Skin epidermis (tissue), 12 donors: ENCODE data around the gene LACTB.

Source experiments
- H3K27ac ChIP-seq, 21 experiments: fragments of 200-600 bp; sonication (generic) in 11 of 21; one replicate each; pipeline ENCODE4 v1.5.0; 2020; ENCODE audit warnings: mild to moderate bottlenecking in 3 of 21, inconsistent platforms in 2 of 21, moderate library complexity in 2 of 21
- H3K4me3 ChIP-seq, 7 experiments: fragments of 200-600 bp; sonication (generic) in 2 of 7; one replicate each; pipeline ENCODE4 v1.5.0; 2020; ENCODE audit warnings: inconsistent platforms in 2 of 7, mild to moderate bottlenecking in 2 of 7, moderate library complexity in 1 of 7

LACTB gene

GRCh38 chr15:63160638-63161037 is 39.0 kb downstream of the LACTB start:
- H3K4me3 ChIP-seq = no peak overlapping the region
- no peak overlapping the region for H3K27ac ChIP-seq

GRCh38 chr15:63163217-63163616 is 41.6 kb downstream of the LACTB start:
- Histone ChIP-seq H3K4me3 (no peak overlapping the region), H3K27ac (no peak overlapping the region)

GRCh38 chr15:63165166-63165859 is 43.7 kb downstream of the LACTB start:
- no peak overlapping the region for H3K27ac ChIP-seq
- no peak overlapping the region for H3K4me3 ChIP-seq

GRCh38 chr15:63166219-63166618 is 44.6 kb downstream of the LACTB start:
- Histone ChIP-seq H3K27ac (no peak overlapping the region), H3K4me3 (no peak overlapping the region)

GRCh38 chr15:63169788-63170187 is 48.1 kb downstream of the LACTB start:
- Histone ChIP-seq H3K27ac (no peak overlapping the region), H3K4me3 (no peak overlapping the region)

GRCh38 chr15:63172376-63172775 is 50.7 kb downstream of the LACTB start:
- Histone ChIP-seq H3K4me3 (no peak overlapping the region), H3K27ac (no peak overlapping the region)

DNA sequence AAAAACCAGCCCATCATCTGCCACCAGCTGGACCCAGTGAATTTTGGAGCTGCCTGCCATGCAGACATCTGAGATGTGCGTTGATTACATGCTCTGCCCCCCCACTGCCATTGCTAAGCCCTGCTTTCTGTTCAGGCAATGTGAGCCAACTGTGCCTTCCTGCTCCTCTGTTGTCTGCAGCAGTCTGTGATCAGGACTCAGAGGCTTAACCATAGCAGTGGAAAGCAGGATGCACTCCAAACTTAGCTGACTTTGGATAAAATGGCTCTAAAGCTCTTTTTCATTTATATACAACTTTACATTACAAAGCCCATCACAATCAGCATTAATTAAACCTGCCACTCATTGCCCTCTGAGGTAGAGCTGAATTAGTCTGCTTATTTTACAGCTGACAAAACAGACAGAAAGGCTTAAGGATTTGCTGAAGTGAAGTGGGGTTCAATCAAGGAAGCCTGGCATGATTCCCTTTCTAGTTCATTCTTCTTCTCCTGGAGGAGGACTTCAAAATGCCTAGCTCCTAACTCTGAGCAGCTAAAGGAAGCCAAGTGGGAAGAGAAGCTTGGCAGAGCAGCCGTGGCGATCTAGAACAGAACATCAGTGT is 51.3 kb downstream of the LACTB start:
- Histone ChIP-seq H3K27ac (no peak overlapping the region), H3K4me3 (no peak overlapping the region)

GRCh38 chr15:63176302-63176701 is 54.6 kb downstream of the LACTB start:
- no peak overlapping the region for H3K27ac ChIP-seq
- no peak overlapping the region for H3K4me3 ChIP-seq

DNA sequence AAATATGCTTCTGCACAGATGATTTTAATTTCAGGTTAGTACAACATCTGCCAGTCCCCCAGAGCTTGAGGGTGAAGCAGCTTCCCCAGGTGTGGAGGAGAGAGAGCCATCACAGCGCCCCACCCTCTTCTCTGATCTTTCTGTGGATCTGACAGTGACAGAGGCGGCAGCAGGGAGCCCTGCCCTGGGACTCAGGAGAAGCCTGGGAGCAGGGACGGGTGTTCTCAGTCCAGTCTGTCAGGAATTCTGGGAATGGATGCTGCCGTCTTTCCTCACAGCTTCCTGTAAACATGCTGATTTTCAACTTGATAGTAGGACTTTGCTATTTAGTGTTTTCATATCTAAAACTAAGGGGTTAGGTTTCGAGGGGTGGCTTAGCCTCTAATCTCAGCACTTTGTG is 56.4 kb downstream of the LACTB start:
- Histone ChIP-seq H3K4me3 (no peak overlapping the region), H3K27ac (no peak overlapping the region)

DNA sequence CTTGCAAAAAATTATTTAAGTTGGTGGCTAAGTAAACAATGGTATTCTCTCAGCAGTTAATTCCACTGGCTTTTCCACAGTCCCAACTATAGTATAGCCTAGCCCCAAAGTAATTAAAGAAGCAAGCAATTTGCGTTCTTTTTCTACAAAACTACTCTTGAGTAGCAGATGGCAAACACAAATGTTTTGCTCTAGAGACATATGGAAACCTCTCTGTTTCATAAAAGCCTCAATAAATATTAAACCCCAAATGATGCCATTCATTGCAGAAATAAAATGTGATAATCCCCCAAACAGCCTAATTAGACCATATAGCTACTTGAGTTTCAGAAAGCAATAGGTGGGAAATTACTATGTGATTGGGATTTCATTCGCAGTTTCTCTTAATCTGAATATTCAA is 59.1 kb downstream of the LACTB start:
- no peak overlapping the region for H3K4me3 ChIP-seq
- no peak overlapping the region for H3K27ac ChIP-seq

DNA sequence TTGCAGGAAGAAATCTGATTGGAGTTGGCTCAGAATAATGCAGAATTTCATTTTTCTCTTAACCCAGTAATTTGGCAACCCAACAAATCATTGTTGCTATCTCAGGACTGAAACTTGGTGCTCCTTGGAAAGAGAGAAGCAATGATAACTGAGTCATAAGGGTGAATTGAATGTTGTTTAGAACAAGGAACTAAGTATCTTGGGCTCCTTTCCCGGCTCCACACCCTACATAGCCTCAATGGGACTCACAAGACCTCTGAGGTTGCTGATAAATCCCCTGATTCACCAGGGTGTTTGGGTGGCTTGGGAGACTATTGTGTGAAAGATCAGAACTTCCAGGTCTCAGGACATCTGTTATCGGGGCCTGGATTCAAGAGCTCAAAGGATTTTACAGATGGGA is 60.0 kb downstream of the LACTB start:
- H3K4me3 ChIP-seq = no peak overlapping the region
- no peak overlapping the region for H3K27ac ChIP-seq

DNA sequence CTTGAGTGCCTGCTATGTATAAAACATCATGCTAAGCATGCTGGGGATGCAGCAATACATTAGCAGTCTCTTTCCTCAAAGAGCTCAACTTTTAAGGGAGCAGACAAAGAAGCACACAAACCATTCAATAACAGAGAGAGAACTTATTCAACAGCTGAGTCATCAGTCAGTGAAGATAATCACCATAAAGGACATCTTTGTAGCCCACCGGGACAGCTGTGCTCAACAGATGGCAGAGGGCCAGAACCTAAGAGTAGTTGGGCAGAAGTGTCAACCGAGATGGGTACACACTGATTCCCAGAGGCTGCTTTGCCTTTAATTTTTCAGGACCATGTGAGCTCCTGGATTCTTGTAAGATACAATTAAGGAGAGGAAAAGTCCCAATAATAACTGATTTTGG is 63.5 kb downstream of the LACTB start:
- peak overlapping the region in 1 of 21 experiments; percentile 62 for H3K27ac ChIP-seq
- no peak overlapping the region for H3K4me3 ChIP-seq

DNA sequence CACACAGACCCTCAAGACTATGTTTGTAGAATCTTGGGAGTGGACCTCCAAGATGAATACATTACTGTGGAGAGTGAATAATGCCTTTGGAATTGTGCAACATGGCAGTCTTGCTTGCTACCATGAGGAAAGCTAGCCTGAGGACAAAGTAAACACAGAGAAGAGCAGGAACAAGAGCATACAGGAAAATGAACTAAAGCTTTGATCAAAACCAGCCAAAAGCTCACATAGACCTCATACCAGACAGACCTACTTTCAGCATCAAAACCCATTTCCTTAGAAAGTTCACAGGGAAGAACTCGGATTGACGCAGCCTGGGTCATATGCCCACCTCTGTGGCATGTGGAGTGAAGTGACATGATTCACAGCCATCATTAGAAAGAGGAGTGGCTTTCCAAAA is 64.4 kb downstream of the LACTB start:
- H3K4me3 ChIP-seq = no peak overlapping the region
- H3K27ac ChIP-seq = peak overlapping the region in 2 of 21 experiments; percentile 6 to 63

DNA sequence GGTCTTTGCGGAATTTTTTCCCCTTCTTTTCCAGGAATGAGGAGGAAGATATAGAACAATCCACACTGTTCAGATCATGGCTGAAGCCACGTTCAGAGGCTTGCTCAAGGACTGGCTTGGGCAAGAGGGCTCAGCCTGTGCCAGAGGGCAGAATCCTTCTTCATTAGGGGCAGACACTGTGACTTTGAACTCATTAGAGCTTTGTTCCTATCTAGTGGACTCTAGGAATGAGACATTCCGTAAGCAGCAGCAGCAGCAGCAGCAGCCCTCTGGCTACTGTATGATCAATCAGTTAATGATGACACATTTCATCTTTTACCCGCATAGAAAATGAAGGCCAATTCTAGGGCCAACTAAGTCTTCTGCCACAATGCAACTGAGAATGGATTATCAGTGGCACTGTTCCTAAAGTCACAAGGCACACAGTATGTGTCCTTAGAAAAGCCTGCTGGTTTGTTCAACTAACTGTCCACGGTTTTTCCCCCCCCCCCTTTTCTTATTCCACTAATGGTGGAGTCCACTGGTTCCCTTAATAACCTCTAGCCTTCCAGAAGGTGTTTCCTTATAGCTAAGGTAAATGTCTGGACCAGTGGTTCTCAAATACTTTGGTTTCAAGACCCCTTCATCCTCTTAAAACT is 66.0 kb downstream of the LACTB start:
- Histone ChIP-seq H3K27ac (no peak overlapping the region), H3K4me3 (no peak overlapping the region)

DNA sequence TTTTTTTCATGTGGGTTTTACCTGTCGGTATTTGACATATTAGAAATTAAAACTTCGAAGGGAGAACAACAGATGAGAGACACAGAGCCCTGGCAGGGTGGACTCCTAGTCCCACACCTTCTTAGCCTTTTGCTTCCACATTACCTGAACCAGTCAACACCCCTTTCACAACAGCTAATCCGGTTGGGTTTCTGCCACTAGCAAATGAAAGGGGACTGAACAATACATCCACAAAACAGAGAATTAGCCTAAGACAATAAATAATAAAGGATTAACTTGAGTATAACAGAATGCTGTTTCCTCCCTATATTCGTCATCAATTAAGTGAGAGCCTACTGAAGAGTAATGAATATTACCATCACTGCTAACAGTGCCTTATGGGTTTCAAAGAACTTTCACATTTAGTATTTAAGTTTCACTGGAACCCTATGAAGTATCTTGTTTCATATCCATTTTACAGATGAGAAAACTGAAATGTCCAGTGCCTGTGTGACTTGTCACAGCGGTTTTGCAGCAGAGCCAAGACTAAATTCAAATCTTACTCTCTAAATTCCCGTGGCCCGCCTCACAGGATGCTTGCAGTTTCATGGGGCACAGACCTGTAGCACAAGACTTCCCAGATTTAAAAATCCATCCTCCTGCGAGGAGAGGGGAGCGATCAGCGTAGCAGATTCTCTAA is 66.7 kb downstream of the LACTB start:
- Histone ChIP-seq H3K4me3 (peak overlapping the region; percentile 65 to 93 (median 87)), H3K27ac (peak overlapping the region in 19 of 21 experiments; percentile 53 to 96 (median 87))

GRCh38 chr15:63188926-63189871 is 67.5 kb downstream of the LACTB start, which contains the start of gene RAB8B:
Gene RAB8B (plus strand): TSS chr15:63189606. CDS start chr15:63189625, 19 bp downstream.
- peak within 1 kb of the TSS; percentile 74 to 96 (median 89) for H3K27ac ChIP-seq
- peak within 1 kb of the TSS; percentile 65 to 93 (median 87) for H3K4me3 ChIP-seq

GRCh38 chr15:63189941-63190768 is 68.5 kb downstream of the LACTB start:
- Histone ChIP-seq H3K27ac (peak overlapping the region; percentile 74 to 96 (median 89)), H3K4me3 (peak overlapping the region; percentile 65 to 93 (median 87))
